Dermis blood vessel endothelial cell (primary cell): ENCODE data around the gene SRRM1. TPM values are rescaled to one million over a fixed set of nuclear protein-coding genes. Genes with fewer than 3 reads are reported as not detected.

ENCODE experiments used
- DNase-seq: peaks from one replicate; pipeline ENCODE4 v3.0.0; 2010
- total RNA-seq: library from RNA; depleted of rRNA; stranded (reverse); fragments of >200 nt; gene quantifications from 2 replicates; pipeline ENCODE4 v1.2.3, GENCODE V29; 2014

The SRRM1 gene
- 26.9 and 31.1 TPM in 2 replicates for total RNA-seq

DNA sequence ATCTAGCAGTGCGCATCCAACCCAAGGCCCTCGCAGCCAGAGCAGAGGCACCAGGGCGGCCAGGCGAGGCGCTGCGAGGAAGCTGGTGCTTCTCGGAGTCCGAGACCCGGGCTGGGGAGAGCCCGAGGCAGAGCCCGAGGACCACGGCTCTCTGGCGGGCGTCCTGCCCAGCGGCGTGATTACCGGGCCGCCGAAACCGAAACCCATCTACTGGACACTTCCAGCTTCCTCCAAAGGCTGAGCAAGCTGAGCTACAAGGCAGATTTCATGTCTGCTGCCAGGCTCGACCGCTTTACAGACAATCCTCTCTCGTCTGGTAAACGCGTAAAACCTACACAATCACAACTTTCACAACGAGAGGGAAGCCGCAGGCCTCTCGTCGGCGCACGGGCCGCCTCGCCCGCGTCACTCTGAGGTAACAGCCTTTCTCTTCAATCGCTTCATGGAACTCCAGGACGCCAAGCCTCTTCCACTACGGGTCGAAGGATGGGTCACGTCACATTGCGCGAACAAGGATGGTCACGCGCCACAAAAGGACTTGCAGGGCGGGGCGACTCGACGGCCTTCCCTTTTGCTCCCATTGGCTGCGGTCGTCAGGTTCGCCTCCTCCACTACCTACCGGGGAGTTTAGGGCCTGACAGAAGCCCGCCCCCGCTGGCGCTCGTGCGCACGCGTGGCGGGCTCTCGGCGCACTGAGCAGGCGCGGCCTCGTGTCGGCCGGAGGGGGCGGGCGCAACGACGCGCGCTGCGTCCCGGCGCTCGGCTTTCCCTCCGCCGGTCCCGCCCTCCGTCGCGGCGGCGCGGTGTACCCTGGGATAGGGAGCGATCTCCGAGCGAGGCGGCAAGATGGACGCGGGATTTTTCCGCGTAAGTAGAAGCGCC, at the start of gene SRRM1:
Gene SRRM1, plus strand, starts transcription at position 822 of the 882 bp plus-strand sequence. Its CDS starts 25 bp downstream, at position 847.
- peak; percentile 100 for DNase-seq

- no peak for DNase-seq
Measured at GRCh38 chr1:24594328-24594598, 48.8 kb upstream of the SRRM1 start.

DNA sequence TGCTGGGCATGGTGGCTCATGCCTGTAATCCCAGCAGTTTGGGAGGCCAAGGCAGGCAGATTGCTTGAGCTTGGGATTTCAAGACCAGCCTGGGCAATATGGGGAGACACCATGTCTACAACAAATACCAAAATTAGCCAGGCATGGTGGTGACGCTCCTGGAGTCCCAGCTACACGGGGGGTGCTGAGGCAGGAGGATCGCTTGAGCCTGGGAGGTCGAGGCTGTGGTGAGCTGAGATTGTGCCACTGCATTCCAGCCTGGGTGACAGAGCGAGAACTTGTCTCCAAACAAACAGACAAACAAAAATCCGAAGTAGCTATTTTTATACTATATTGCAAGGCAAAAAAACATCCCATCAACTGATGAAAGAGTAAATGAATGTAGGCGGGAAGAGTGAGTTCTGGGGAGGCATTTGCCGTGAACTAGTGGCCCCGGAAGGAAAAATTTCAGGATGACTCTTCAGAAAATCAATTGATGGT, 46.7 kb upstream of the SRRM1 start:
- no peak for DNase-seq

DNA sequence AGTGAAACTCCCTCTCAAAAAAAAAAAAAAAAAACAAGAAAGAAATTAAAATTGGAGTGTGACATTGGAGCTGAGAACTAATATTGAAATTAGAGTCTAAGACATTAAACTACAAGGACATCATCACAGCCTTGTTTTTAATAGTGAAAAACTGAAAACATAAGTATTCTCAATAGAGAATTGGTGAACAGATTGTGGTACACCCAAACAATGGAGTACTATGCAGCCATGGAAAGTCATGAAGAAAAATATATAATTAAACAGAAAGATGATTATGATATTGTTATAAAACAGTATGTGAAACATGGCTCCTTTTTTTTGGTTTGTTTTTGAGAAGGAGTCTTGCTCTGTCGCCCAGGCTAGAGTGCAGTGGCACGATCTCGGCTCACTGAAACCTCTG, 43.8 kb upstream of the SRRM1 start:
- no peak for DNase-seq

DNA sequence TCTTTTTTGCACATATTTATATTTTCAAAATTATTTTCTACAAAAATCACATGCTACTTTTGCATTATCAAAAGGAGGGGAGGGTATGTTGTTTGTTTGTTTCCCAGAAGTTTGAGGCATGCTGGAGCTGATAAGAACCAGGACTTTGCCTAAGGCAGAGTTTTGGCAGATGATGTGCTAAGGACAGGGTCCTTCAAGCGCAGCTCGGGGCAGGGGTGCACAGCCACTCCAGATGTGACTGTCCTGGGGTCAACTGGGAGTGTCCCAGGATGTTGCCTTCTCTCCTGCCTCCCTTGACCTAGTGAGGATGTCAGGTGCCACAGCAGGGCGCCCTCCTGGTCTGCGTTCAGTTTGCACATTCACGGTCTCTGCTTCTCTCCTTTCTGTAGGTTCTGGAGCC, 42.6 kb upstream of the SRRM1 start:
- DNase-seq, result no peak

DNA sequence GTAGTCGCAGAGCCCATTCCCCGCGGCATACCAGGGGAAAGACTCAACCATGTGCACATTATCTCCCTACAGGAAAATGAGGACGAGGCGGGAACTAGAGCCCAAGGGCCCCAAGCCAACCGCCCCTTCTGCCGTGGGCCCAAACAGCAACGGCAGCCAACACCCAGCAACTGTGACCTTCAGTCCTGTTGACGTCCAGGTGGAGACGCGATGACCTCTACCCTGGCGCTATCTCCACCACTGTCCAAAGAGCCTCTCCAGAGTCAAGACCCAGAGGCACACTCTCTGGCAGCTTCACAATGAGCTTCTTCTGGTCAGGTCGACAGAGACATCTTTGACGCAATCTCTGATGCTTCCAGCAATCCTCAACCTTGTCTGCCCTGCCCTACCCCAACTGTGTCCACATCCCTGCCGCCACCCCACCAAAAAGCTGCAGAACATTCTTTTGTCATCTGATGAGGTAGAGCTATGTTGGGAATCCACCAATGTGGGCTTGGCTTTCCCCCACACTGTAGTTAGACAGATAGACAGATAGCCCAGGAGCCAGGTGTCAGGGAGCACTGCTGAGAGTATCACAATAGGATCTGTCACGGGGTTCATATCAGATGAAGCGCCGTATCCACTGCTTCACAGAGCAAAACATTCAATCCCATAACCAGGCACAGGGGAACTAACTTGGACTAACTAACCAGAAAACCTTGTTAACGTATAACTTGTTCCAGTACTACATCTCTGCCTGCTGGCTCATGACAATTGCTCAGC, 37.4 kb upstream of the SRRM1 start:
- no peak for DNase-seq

GRCh38 chr1:24606296-24606605, 36.9 kb upstream of the SRRM1 start:
- no peak for DNase-seq

DNA sequence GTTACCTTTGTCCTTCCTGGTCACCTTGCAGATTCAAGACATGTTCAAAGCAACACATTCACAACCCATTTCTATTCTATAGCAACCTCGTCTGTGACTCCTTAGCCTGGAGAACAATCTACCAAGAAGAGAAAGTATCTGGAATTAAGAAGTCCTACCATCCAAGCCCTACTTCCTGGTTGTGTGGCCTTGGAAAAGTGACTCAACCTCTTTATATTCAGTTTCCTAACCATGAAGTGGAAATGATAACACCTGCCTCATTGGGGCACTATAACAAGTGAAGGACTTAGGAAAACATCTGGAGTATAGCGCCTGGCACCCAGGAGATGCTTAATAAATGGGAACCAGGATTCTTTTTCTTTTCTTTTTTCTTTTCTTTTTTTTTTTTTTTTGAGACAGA, 36.5 kb upstream of the SRRM1 start:
- no peak for DNase-seq

- DNase-seq, result no peak
Measured at GRCh38 chr1:24609949-24610517, 33.1 kb upstream of the SRRM1 start.

DNA sequence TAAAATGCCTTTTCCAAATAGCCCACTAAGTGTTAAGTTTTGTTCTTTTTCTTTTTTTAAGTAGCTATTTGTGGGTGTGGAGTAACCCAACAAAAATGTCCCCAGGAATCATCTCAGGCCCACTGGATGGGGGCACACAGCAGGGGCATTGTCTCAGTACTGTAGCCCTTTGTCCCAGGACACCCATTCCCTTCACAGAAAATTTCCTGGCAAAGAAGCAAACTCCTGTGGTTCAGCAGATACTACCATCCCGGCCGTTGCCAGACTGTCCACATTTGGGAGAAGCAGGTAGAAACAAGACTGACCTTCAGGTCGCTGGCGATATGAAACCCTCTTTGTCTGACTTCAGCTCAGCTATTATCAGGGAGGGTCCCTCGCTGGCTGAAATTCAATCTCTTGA, 23.7 kb upstream of the SRRM1 start:
- no peak for DNase-seq

GRCh38 chr1:24620678-24621077, 22.4 kb upstream of the SRRM1 start:
- DNase-seq, result no peak

GRCh38 chr1:24621121-24621520, 22.0 kb upstream of the SRRM1 start:
- DNase-seq, result no peak

DNA sequence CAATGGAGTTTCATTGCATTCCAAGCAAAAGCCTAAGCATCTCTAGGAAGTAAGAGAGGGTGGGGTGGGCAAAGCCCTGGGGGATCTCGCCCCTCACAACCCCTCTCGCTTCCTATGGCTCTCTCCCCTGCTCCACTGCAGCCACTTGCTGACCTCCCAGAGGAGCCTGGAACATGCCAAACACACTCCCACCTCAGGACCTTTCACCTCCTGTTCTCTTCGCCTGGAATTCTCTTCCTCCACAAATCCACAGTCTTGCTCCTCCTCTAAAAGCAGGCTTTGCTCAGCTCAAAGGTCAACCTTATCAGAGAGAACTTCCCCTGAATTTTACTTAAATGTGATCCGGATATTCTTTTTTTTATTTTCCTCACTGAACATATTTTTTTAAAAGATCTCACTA, 20.9 kb upstream of the SRRM1 start:
- DNase-seq, result no peak

GRCh38 chr1:24632832-24633175, 10.3 kb upstream of the SRRM1 start:
- DNase-seq, result no peak

GRCh38 chr1:24635195-24635843, 7.8 kb upstream of the SRRM1 start:
- DNase-seq, result peak; percentile 77

DNA sequence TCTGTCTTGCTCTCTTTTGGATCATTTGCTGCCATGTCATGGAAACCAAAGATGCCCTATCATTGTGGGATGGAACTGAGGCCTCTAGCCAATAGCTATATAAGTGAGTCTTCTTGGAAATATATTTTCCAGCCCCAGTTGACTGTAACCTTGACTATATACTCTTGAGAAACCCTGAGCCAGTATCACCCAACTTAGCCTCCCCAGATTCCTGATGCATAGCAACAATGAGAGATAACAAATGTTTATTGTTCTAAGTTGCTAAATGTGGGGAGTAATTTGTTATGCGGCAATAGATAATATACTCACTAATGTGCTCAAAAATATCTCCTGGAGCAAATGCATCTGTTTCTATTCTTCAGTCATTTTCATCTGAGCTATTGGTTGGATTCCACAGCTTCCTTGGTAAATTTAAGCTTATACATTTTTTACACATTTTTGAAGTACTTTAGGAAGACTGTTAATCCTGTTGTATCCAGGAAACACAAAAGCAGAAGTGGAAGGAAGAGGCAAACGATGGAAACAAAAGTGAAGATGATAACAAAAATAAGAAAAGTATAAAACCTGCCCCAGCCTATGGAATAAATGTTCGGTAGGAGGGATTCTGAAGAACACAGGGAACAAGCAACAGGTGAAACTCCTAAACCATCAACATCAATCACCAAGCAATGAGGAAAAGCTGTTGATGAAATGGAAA, 6.3 kb upstream of the SRRM1 start:
- DNase-seq, result no peak

DNA sequence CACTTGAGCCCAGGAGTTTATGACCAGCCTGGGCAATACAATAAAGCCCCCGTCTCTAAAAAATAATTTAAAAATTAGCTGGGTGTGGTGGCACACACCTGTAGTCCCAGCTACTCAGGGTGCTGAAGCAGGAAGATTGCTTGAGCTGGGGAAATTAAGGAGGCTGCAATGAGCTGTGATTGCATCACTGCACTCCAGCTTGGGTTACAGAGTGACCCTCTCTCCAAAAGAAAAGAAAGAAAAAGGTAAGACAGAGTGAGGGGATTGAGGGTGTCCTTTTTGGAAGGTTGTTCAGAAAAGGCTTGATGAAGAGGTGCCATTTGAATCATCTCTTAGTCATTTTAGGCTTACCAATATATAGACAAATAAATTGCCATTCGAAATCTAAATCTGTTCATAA, 4.0 kb upstream of the SRRM1 start:
- no peak for DNase-seq

DNA sequence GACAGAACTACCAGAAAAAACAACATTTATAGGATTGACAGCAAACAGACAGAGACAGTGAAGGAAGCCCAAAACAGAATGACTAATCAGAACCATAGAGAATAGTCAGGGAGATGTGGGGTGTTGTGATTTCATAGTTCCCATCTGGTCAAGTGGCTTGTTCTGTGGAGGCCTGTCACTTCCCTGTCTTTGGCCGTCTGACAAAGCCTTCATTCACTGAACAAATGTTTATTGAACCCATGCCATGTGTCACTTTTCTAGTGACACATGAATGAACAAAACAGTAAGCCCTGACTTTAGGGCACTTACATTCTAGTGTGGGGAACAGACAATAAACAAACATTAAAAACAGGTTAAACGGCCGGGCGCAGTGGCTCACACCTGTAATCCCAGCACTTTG, 3.2 kb upstream of the SRRM1 start:
- DNase-seq, result no peak

DNA sequence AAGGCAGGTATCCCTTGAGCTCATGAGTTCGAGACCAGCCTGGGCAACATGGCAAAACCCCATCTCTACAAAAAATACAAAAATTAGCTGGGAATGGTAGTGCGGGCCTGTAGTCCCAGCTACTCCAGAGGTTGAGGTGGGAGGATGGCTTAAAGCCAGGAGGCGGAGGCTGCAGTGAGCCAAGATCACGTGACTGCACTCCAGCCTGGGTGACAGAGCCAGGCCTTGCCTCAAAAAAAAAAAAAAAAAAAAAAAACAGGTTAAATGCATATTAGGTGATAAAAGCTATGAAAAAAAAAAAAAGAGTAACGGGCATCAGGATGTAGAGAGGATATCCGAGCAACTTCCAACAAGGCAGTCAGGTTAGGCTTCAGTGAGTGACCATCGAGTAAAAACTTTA, 2.8 kb upstream of the SRRM1 start:
- no peak for DNase-seq

DNA sequence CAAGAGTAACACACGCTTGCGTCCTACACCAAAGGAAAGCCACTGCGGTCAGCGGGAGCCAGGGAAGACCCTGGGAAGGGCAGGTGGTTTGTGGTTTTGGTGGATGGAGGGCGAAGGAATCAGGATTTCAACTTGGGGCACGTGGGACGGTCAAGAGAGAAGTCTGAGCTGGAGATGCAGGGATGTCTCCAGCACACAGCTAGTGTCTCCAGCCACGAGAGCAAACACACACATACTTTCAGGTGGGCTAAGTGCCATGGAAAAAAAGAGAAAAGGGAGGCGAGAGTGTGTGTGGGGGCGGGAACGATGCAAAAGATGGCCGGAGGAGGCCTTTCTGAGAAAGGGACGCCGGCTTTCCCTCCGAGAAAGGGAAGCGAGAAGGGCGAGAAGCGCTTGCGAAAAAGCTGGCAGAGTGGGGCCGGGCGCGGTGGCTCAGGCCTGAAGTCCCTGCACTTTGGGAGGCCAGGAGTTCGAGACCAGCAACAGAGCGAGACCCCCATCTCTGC, 1.4 kb upstream of the SRRM1 start:
- DNase-seq, result peak; percentile 33

DNA sequence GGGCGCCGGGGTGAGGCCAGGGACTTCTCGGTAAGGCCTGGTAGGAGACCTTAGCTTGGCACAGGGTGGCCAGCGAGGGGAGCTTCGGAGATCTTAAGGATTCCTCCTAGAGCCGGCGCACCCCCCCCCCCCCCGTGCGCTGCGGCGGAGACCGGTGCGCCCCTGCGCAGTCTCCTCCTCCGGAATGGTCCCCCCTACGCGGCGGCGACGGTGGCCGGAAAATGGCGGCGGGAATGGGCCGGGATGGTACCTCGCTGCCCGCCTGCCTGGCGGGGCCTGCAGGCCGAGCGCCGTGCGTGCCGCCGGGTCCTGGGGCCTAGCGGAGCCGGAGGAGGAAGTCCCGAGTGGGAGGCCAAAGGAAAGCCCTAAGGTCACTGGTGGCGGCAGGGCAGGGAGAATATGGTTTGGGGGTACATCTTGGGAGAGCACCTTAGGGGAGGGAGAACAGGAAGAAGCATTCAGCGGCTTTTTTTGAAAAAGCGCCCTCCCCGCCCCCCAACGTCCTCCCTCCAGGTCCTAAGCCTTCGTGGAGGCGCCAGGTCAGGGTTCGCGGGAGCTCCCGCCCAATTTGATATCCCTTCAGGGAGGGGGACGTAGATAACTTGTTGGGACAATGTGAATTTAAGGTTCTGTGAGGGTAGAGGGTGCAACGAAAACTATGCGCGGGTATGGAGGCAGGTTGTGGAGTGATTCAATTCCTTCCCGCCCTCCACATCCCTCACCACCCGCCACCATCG, 429 bp downstream of the SRRM1 start:
- peak; percentile 37 for DNase-seq

- no peak for DNase-seq
Measured at GRCh38 chr1:24644100-24644384, 940 bp downstream of the SRRM1 start.
